ENCODE results near the gene KCNH8. TPM values are rescaled to one million over a fixed set of nuclear protein-coding genes. Genes with fewer than 3 reads are reported as not detected.

KCNH8 gene
- total RNA-seq, 1 experiment from 2014 or later, result not detected

- H3K27ac Mint-ChIP-seq (ENCODE audit: low read depth, unreplicated experiment), result no peak overlapping the region
- TF ChIP-seq CTCF (IDR thresholded peaks at IDR 0.05; ENCODE audit: unreplicated experiment), result no peak
- peaks cover 42% of the 10 kb centered on the region for H3K27me3 Mint-ChIP-seq (ENCODE audit: insufficient read depth, unreplicated experiment)
- H3K36me3 Mint-ChIP-seq (ENCODE audit: insufficient read depth, unreplicated experiment), result no peaks in the 10 kb centered on the region
- ChIA-PET POLR2A (no interaction called here), CTCF (no interaction called here)
- intact Hi-C loops (cut with micrococcal nuclease), result no loop called here
- no TSS peak for BruUV-seq (replicated peaks)
- no peaks in the 10 kb centered on the region for H3K9me3 Mint-ChIP-seq (ENCODE audit: unreplicated experiment)
- peak; percentile 5 for DNase-seq (ENCODE audit: unreplicated experiment)
- no peak overlapping the region for H3K4me3 Mint-ChIP-seq (ENCODE audit: unreplicated experiment)
- H3K4me1 Mint-ChIP-seq (ENCODE audit: insufficient read depth, unreplicated experiment), result peaks cover 5% of the 10 kb centered on the region
Measured at GRCh38 chr3:19206540-19206939, 58.2 kb downstream of the KCNH8 start.

- no TSS peak for BruUV-seq (replicated peaks)
- peaks cover 7% of the 10 kb centered on the region for H3K4me1 Mint-ChIP-seq (ENCODE audit: insufficient read depth, unreplicated experiment)
- intact Hi-C loops (cut with micrococcal nuclease), result no loop called here
- no peaks in the 10 kb centered on the region for H3K36me3 Mint-ChIP-seq (ENCODE audit: insufficient read depth, unreplicated experiment)
- no peak overlapping the region for H3K4me3 Mint-ChIP-seq (ENCODE audit: unreplicated experiment)
- H3K27me3 Mint-ChIP-seq (ENCODE audit: insufficient read depth, unreplicated experiment), result no peaks in the 10 kb centered on the region
- POLR2A ChIA-PET, result no interaction called here
- no peak for TF ChIP-seq CTCF (IDR thresholded peaks at IDR 0.05; ENCODE audit: unreplicated experiment)
- H3K9me3 Mint-ChIP-seq (ENCODE audit: unreplicated experiment), result no peaks in the 10 kb centered on the region
- H3K27ac Mint-ChIP-seq (ENCODE audit: low read depth, unreplicated experiment), result no peak overlapping the region
- DNase-seq (ENCODE audit: unreplicated experiment), result peak; percentile 39
- CTCF ChIA-PET, result interaction anchor here (0.6 to 0.7 kb wide), 3 partner anchors 16 to 993 kb away, joined by 3 read pairs; no protein-coding TSS in a partner anchor
Measured at GRCh38 chr3:19213603-19214220, 65.4 kb downstream of the KCNH8 start.

- intact Hi-C loops (cut with micrococcal nuclease), result no loop called here
- H3K4me3 Mint-ChIP-seq (ENCODE audit: unreplicated experiment), result no peak overlapping the region
- H3K4me1 Mint-ChIP-seq (ENCODE audit: insufficient read depth, unreplicated experiment), result peaks cover 7% of the 10 kb centered on the region
- CTCF ChIA-PET, result interaction anchor here (0.7 kb wide), 1 partner anchor 652 kb away, joined by 3 read pairs; no protein-coding TSS in a partner anchor
- no peak for TF ChIP-seq CTCF (IDR thresholded peaks at IDR 0.05; ENCODE audit: unreplicated experiment)
- H3K9me3 Mint-ChIP-seq (ENCODE audit: unreplicated experiment), result no peaks in the 10 kb centered on the region
- no peak overlapping the region for H3K27ac Mint-ChIP-seq (ENCODE audit: low read depth, unreplicated experiment)
- BruUV-seq (replicated peaks), result no TSS peak
- POLR2A ChIA-PET, result interaction anchor here (1.4 to 1.6 kb wide), 2 partner anchors 13 to 16 kb away, joined by 3 to 5 read pairs; no protein-coding TSS in a partner anchor
- no peaks in the 10 kb centered on the region for H3K27me3 Mint-ChIP-seq (ENCODE audit: insufficient read depth, unreplicated experiment)
- DNase-seq (ENCODE audit: unreplicated experiment), result no peak
- no peaks in the 10 kb centered on the region for H3K36me3 Mint-ChIP-seq (ENCODE audit: insufficient read depth, unreplicated experiment)
Measured at GRCh38 chr3:19215427-19215826, 67.1 kb downstream of the KCNH8 start.

DNA sequence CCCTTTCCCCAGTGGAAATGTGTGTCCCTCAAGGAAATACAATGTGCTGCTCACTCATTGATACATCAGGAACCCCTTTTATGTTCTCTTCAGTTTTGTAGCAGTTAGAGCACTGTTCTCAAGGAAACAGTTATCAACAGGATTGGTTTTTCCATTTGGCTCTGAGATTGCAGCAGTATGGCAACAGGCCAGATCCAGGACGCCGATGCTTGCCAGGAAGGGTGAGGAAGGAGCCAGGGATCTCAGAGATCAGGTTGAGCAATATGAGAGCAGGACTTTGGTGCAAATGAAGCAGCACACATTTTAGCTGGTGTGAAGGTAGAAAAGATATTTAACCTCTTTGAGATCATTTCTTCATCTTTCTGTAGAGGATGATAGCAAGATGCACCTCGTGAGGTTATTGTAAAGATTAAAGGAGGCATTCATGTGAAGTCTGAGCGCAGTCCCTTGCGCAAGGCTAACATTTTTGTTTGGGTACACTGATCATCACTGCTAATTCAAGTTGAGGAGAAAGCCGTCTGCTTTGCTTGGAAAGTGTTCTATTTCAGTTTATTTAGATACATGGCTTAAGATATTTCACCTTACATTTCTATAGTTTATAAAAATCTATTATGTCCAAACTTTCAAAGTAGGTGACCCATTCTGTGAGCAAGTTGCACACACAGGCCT lies 68.5 kb downstream of the KCNH8 start:
- no peak for TF ChIP-seq CTCF (IDR thresholded peaks at IDR 0.05; ENCODE audit: unreplicated experiment)
- H3K27me3 Mint-ChIP-seq (ENCODE audit: insufficient read depth, unreplicated experiment), result no peaks in the 10 kb centered on the region
- no peaks in the 10 kb centered on the region for H3K36me3 Mint-ChIP-seq (ENCODE audit: insufficient read depth, unreplicated experiment)
- no peaks in the 10 kb centered on the region for H3K9me3 Mint-ChIP-seq (ENCODE audit: unreplicated experiment)
- CTCF ChIA-PET, result interaction anchor here (0.9 kb wide), 1 partner anchor 40 kb away, joined by 3 read pairs; no protein-coding TSS in a partner anchor
- H3K4me3 Mint-ChIP-seq (ENCODE audit: unreplicated experiment), result no peak overlapping the region
- peak; percentile 80 for DNase-seq (ENCODE audit: unreplicated experiment)
- no peak overlapping the region for H3K27ac Mint-ChIP-seq (ENCODE audit: low read depth, unreplicated experiment)
- intact Hi-C loops (cut with micrococcal nuclease), result no loop called here
- POLR2A ChIA-PET, result interaction anchor here (1.4 to 1.6 kb wide), 2 partner anchors 12 to 15 kb away, joined by 3 to 5 read pairs; no protein-coding TSS in a partner anchor
- peaks cover 7% of the 10 kb centered on the region for H3K4me1 Mint-ChIP-seq (ENCODE audit: insufficient read depth, unreplicated experiment)
- BruUV-seq (replicated peaks), result no TSS peak

Data from MCF 10A (cell line).